22Rv1 (cell line): Measurements from ENCODE around the gene PDE4B.

ENCODE experiments used
- CTCF ChIP-seq: fragments of 450-650 bp; IDR thresholded peaks from 2 replicates; pipeline ENCODE4 v1.5.1; 2017; ENCODE audit warnings: mild to moderate bottlenecking
- ZFX ChIP-seq: fragments of 450-650 bp; IDR thresholded peaks from 2 replicates; pipeline ENCODE4 v1.6.1; 2017; ENCODE audit warnings: antibody characterized with exemption, borderline replicate concordance

- TF ChIP-seq CTCF: no peak
- TF ChIP-seq ZFX: no peak
Measured at GRCh38 chr1:66251546-66251945, 458.9 kb downstream of the PDE4B start.
